Muscle of back (tissue), 11 donors: ENCODE data around the gene CARS1. TPM values are rescaled to one million over a fixed set of nuclear protein-coding genes. Genes with fewer than 3 reads are reported as not detected.
A peak's percentile ranks its signal among the peaks of the same experiment; 100 is the strongest.
"Not testable (repeated sequence)": the region's sequence is repeated elsewhere in the genome, so short reads cannot be mapped to it uniquely, and the experiment has no call there.

ENCODE experiments used
- DNase-seq, 3 donors: peaks; one replicate each; pipeline versions ENCODE4 v3.0.0 to v3.0.0-alpha.2; 2013
- polyA plus RNA-seq, 10 donors: library from polyadenylated mRNA; unstranded; fragments of 120-200 nt; gene quantifications; one replicate each; pipeline ENCODE4 v1.2.1, GENCODE V29; 2013; ENCODE audit not compliant: insufficient read length in 10 of 10

The CARS1 gene
- polyA plus RNA-seq, 10 donors, result 20.0 to 25.9 (median 21.3) TPM

DNA sequence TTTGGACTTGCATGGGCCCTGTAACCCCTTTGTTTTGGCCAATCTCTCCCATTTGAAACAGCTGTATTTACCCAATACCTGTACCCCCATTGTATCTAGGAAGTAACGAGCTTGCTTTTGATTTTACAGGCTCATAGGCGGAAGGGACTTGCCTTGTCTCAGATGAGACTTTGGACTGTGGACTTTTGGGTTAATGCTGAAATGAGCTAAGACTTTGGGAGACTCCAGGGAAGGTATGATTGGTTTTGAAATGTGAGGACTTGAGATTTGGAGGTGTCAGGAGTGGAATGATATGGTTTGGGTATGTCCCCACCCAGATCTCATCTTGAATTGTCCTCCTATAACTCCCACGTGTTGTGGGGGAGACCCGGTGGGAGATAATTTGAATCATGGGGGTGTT, 6.2 kb upstream of the CARS1 start:
- DNase-seq, result not testable (repeated sequence)

DNA sequence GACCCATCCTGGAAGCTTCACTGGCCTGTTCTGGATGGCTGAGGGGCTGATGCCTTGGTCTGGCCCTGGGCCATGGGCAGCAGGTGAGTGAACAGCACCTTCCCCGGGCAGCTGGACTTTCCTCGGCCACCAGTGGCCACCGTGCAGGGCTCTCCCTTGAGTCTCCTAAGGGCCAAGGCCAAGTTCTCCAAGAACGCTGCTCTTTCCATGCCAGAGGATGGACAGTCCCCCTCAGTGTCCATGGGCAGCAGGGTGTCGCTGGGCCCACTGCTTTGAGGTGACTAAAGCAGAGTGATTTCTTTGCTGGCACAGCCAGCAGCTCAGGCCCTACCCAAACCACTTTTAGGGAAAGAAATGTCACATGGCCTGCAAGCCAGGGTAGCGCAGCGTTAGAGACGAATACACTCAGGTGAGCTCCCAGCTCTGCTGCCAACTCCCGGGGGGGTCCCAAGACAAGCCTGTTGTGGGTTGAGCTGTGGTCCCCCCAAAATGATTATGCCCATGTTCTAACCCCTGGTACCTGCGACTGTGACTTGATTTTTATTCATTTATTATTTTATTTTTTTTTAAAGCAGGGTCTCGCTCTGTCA, 3.3 kb upstream of the CARS1 start:
- no peak for DNase-seq

GRCh38 chr11:3058753-3059664, 1.8 kb upstream of the CARS1 start:
- no peak for DNase-seq

DNA sequence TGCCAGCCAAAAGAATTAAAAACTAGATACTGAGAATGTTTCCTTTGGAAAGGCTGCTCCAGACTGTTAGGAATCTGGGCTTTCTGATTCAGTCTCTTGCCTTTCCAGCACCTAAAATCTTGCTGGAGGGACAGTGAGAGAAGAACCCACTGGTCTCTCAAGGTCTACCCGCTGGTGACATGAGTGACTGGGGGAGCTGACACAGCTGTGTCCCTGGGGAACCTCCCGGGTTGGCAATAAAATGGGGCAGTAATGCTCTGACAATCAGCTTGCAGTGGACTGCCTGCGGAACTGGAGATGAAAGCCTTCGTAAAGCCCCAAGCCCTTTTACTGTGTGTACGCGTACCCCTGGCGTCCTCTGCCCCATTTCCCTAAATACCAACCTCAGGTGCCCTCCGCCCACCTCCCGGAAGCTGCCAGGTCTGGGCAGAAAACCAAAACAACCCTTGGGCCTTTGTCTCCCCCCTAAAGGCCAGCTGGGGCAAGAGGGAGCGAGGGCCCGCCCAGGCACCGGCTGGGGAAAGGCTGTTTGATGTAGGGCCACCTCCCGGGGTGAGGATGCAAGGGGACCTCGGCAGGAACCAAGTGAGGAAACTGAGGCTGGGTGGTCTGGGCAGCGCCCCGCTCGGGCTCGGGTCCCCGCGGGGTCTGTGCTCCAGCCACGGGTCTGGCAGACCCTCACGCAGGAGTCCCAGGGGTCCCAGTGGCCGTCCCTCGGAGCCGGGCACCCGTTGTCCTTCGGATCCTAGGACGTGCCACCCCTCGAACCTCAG, 741 bp downstream of the CARS1 start:
- no peak for DNase-seq

- DNase-seq, result no peak
Observed at GRCh38 chr11:3055891-3056290, 1.3 kb downstream of the CARS1 start.

- DNase-seq, result no peak
Observed at GRCh38 chr11:3052567-3052966, 4.7 kb downstream of the CARS1 start.

DNA sequence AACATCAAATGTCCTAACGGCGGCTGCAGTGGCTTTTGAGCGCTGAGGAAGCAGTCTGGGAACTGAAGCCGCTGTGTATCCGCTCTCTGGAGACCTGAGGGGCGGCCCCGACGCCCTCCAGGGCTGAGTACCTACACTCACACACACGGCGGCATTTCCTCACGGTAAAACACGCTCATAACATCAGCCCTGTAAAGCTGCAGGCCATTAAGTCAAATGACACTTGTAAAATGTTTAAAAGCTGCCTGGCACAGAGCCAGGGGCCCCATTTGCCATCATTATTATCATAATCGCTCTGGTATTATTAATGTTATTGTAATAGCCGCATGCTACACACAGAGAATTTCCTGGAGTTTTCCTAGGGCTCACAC, 5.1 kb downstream of the CARS1 start:
- no peak for DNase-seq

DNA sequence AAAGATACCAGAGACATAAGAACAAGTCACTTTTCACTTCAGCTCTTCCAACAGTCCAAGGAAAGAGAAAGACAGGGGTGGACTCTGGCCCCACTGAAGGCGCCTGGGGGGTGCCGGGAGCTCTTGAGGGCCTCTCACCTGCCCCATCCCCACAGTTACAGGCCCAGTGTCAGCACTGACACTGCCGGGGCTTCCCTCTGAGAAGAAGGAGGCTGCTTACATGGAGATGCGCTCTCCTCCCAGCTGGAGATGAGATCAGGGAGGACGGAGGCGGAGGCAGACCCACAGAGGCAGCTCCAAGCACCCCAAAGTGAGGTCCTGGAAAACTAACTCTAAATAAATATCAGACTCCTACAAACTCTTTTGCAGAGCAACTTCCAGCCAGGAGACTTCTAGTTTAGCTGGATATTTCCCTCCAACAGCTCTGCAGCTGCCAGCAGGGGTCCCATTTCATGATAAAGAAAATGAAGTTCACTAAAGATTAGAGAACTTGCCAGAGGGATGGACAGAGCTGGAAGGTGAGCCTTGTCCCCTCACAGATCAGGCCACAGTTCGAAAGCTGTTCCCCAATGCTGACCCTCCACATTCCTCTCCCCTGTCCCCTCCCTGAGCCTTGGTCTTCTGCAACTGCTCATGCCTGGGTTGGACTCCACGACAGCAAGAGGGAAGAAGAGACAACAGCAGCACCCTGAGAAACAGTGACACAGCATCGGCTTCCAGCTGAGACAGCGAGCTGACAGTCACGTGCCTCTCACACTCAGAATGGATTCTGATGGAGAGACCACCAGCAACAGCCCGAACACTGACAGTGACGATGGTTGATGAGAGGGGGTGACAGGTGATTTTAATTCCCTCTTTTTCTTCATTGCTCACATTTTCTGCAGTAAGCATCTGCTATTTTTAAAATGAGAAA, 5.8 kb downstream of the CARS1 start:
- no peak for DNase-seq

DNA sequence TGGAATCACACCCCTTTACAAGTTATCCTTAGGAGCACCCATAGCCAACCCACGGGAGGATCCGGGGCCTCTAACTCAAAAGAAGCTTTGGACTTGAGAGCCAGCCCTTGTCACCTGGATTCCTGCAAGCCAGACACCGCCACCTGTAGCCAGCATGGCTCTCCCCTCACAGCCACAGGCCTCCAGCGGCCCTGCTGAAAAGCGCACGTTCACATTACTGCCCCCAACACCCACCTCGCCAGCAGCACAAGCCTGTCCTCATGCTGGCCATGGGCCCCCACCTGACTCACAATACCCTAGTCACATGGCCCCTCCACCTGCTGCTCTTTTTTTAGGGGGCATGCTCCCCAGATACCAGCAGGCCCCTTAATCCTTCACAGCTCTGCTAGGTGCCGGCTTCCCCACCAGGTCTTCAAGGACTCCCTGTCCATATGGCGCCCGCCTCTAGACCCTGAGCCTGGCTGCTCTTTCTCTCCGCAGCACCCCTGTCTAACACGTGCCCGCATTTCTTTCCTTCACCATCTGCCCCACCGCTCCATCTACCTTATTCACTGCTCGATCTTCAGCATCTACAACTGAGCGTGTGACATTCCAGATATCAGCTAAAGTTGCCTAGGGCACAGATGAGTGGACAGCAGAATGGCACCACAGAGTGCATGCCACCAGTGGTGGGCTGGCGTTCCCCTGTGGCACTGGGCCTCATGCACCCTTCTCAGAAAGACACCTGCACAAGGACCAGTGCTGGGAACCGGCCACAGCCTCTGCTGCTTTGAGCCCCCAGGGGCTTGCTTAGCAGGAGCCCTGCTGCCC, 6.6 kb downstream of the CARS1 start:
- no peak for DNase-seq

DNA sequence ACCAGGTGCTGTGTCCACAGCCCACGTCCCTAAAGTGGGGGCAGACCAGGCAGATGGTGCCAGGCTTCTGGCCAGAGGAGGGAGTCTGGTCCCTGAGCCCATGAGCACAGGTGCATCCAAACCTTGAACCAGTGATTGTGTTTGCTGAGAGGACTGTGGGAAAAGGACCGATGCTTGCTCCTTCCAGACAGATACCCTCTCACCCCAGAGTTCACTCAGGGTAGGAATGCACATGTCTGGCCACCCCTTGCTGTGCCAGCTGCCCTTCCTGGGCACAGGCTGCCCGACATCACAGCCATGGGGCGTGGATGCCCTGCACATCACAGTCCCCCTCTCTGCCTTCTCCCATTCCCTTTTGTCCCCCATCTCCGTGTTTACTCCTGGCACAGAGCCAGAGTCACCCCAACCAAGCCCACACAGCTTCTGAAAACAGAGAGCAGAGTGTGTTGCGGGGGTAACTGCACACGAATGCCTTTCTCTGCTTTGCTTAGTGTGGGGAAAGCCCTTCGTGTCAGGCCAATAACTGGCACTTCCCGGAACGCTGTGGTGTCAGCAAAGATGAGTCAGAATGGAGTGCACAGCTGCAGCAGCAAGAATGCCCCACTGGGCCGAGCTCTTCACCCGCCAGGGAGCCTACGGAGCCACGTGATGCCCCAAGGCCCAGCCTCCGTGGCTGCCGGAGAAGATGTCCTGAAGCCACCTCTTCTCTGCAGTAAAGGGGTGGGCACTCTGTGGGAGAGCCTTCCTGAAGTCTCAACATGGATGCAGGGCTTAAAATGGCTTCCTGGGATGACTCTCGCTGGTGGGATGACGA, 7.6 kb downstream of the CARS1 start:
- peak in 2 of 3 donors; percentile 48 to 71 for DNase-seq

DNA sequence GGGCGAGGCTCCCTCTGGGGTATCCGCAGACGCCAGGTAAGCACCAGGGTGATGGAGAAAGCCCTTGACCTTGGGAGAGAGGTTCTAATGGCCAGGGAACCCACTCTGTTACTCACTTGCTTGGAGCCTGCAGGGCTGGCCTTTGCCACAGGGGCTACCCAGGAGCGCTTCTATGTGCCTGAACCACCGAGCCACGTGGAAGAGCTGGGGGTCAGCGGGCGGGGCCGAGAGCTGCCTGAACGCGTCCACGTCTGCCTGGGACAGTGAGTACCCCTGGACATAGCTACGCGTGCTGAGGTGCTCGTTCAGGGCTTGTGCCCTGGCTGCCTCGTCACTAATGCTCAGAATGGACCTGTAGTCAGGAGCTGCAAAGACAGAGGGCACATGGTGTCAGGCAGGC, 9.6 kb downstream of the CARS1 start:
- DNase-seq, result no peak

DNA sequence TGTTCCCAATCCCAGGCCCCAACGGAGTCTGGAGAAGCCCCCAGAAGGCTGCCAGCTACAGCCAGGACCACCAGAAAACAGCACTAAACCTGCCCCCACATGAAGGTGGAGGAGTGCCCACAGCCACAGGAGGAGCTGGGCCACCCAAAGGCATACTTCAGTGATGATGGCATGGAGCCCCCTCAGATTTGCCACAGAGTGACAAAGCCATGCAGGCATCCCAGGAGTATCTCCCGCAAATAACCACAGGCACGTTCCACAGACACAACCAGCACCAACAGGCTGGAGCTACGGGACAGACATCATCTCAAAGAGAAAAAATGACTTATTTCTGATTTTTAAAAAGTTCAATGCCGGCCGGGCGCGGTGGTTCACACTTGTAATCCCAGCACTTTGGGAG, 10.6 kb downstream of the CARS1 start:
- no peak for DNase-seq

- DNase-seq, result no peak
Observed at GRCh38 chr11:3046190-3046589, 11.0 kb downstream of the CARS1 start.

DNA sequence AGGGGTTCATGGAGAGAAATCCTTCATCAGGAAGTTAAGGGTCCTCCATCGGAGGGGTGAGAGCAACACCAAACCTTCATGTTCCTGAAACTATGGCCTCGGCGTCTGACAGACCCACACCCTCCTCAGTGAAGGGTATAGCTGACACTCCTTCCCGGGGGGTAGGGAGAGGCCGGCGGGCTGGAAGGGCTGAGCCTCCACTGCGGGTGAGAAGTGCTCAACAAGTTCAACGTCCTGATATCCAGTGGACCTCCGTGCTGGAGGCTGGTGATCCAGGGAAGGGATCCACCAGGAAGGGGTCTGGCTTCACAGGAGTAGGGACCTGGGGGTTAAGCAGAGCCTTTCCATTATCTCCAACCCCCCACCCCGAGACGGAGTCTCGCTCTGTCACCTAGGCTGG, 12.3 kb downstream of the CARS1 start:
- DNase-seq, result no peak

- no peak for DNase-seq
Observed at GRCh38 chr11:3044004-3044403, 13.2 kb downstream of the CARS1 start.

DNA sequence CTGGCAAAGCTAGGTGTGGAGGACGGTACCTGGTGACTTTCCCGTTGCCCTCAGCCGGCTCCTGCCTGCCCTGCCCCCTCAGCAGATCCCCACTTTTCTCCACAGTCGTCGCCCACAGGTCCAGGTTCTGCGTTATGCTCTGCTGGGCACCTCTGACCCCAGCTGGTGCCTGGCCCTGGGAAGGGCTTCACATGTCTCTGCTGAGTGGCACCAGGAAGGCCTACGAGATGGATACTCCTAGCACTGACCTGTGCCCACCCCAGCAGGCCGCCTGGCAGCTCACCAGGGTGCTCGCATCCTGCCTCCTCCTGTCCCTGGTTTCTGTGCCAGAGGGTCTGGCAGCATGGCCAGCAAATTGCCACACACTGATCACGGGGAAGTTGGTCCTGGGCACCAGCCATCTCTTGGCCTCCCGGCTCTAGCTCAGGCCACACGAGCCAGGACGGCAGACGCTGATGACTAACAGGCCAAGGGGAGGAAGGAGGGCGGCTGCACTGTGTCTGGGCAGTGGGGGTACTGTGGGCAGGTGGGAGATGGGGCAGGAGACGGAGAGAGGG, 13.8 kb downstream of the CARS1 start:
- DNase-seq, result no peak

DNA sequence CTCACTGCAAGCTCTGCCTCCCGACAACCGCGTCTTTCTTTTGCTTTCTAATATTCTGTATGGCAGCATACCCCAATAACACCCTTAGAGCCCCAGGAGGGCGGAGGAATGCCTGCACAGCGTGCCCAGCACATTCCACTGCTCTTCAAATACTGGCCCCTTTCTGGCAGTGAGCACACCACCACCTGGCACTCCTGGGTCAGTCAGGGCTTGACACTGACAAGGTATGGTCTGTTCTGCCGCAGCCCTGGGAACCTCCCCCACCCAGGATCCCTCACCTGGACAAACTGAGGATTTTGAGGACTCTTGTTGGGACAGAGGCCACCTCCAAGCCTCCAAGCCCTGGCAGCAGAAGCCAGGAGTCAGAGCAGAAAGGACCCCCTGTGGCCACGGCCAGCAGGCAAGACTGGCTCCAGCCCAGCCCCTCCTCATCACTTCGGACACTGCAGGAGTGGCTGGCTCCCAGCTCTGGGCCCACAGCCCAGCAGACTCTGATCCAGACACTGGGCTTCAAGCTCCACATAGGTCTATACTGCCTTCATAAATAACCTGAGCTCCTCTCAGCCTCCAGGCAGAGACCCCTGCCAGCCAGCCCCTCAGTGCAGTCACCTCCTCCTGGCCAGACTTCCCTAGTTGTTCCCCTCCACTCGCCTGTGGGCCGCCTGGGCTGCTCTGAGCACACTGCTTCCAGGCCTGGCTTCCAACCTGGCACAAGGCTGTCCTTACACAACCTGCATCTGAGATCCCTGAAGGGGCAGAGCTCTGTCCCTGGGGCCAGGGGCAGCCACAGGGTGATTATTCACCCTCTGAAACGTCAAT, 14.5 kb downstream of the CARS1 start:
- peak in 1 of 3 donors; percentile 26 for DNase-seq

DNA sequence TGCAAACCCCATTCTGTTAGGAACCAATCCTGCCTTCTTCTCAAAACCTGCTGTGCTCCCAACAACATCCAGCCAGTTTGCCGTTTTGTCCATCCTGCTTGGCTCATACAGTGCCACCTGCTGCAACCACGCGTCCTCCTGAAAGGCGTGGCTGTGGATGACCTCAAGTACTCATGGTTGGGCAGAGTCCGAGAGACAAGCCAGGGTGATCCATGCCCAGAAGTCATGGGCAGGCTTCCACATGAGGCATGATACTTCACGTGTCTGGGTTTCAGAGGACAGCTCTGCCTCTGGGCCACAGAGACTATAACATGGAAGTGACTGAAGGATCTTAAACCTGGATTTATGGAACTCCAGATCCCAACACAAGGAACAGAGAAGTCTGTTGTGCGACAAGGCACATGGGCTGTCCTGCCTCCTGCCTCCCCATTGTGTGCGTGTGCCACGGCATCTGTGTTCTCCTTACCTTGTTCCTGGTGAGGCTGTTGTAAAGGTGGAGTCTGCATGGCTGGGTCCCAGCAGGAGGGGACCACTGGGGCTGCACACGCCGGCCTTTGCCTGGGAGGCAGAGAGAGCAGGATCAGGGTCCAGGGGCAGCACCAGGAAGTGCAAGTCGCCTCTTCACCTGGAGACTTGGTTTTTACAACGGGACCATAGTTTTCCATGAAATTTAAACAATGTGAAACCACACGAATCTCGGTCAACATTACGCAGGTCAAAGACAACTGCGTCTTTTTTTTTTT, 15.4 kb downstream of the CARS1 start:
- DNase-seq, result no peak
